CD4-positive, alpha-beta T cell (primary cell): ENCODE data around the gene STMND1. TPM values are rescaled to one million over a fixed set of nuclear protein-coding genes. Genes with fewer than 3 reads are reported as not detected.
"Not testable (repeated sequence)": the region's sequence is repeated elsewhere in the genome, so short reads cannot be mapped to it uniquely, and the experiment has no call there.

Experiments
- ATAC-seq: fragments of 200-7000 bp; cut with Tn5 transposase; one replicate; pipeline ENCODE4 v1.10.0; 2022; ENCODE audit warnings: mild to moderate bottlenecking; ENCODE audit not compliant: poor library complexity
- CTCF ChIA-PET: fragments of 350-600 bp; sonication (Branson Sonifier 250); formaldehyde crosslinking; loops from one replicate; lab custom pipeline; 2021; ENCODE audit warnings: antibody characterized with exemption, inconsistent platforms; lab: Charles Lee
- POLR2A ChIA-PET: fragments of 350-600 bp; sonication (Branson Sonifier 250); formaldehyde crosslinking; loops from one replicate; lab custom pipeline; 2021; ENCODE audit warnings: antibody characterized with exemption, inconsistent platforms; lab: Charles Lee
- DNase-seq, 14 experiments: peaks; one replicate each; pipeline ENCODE4 v3.0.0-alpha.2; 2013 to 2020; ENCODE audit warnings: mixed read lengths in 2 of 14
- H3K27ac ChIP-seq, 2 donors: one replicate each; pipeline versions ENCODE4 v1.5.1 to v1.7.0; 2013; ENCODE audit warnings: low read length in 2 of 2, low read depth in 1 of 2, mild to moderate bottlenecking in 1 of 2
- H3K27me3 ChIP-seq, 2 experiments: 1 replicate in 1 of 2; 2 replicates in 1 of 2; pipeline versions ENCODE4 v1.6.1 to v1.7.0; 2013; ENCODE audit warnings: low read length in 2 of 2, control low read depth in 1 of 2, mild to moderate bottlenecking in 1 of 2, moderate library complexity in 1 of 2; ENCODE audit not compliant: insufficient read depth in 2 of 2, control insufficient read depth in 1 of 2
- H3K36me3 ChIP-seq: one replicate; pipeline ENCODE4 v1.6.1; 2013; ENCODE audit warnings: low read length, control low read depth; ENCODE audit not compliant: insufficient read depth
- H3K4me1 ChIP-seq: one replicate; pipeline ENCODE4 v1.6.1; 2013; ENCODE audit warnings: low read length, control low read depth; ENCODE audit not compliant: insufficient read depth
- H3K4me3 ChIP-seq: one replicate; pipeline ENCODE4 v1.5.1; 2013; ENCODE audit warnings: mild to moderate bottlenecking, low read length, moderate library complexity
- H3K9me3 ChIP-seq, 2 experiments: 1 replicate in 1 of 2; 2 replicates in 1 of 2; pipeline versions ENCODE4 v1.6.1 to v1.7.0; 2013; ENCODE audit warnings: low read length in 2 of 2, mild to moderate bottlenecking in 2 of 2, control low read depth in 1 of 2, moderate library complexity in 1 of 2; ENCODE audit not compliant: control insufficient read depth in 1 of 2, insufficient read depth in 1 of 2
- H3K27ac Mint-ChIP-seq: one replicate; pipeline ENCODE4 v1.8.0; 2020; ENCODE audit warnings: mixed read lengths
- H3K27me3 Mint-ChIP-seq: one replicate; pipeline ENCODE4 v1.8.0; 2021; ENCODE audit warnings: mixed read lengths
- H3K36me3 Mint-ChIP-seq: one replicate; pipeline ENCODE4 v1.8.0; 2021; ENCODE audit warnings: low read depth, mixed read lengths
- H3K4me1 Mint-ChIP-seq: one replicate; pipeline ENCODE4 v1.8.0; 2021; ENCODE audit warnings: low read depth, mixed read lengths
- H3K4me3 Mint-ChIP-seq: one replicate; pipeline ENCODE4 v1.8.0; 2020; ENCODE audit warnings: mild to moderate bottlenecking, mixed read lengths
- H3K9me3 Mint-ChIP-seq: one replicate; pipeline ENCODE4 v1.8.0; 2020; ENCODE audit warnings: mixed read lengths
- CTCF ChIP-seq: fragments of 200-600 bp; IDR thresholded peaks from one replicate; pipeline ENCODE4 v1.8.0; 2022; ENCODE audit warnings: antibody characterized with exemption, mild to moderate bottlenecking
- intact Hi-C, 2 experiments: fragments of 100-400 bp; cut with DNase I in 1 of 2; cut with micrococcal nuclease in 1 of 2; formaldehyde crosslinking; loops; one replicate each; pipeline versions ENCODE4 v1.15.1 to v1.9.0; 2023 to 2025; cut with DNase I, micrococcal nuclease
- total RNA-seq, 174 experiments: library from RNA in 2 of 174; stranded (reverse) in 2 of 174; gene quantifications; one replicate each; pipeline ENCODE4 v1.2.3 and lab custom pipeline; 2021 to 2026

The STMND1 gene
- total RNA-seq, 2 experiments from 2014 or later: not detected

GRCh38 chr6:17066610-17067009 is 35.2 kb upstream of the STMND1 start:
- H3K36me3 Mint-ChIP-seq: no peaks in the 10 kb centered on the region
- no peak for ATAC-seq
- H3K27me3 Mint-ChIP-seq: peaks cover 16% of the 10 kb centered on the region
- peaks cover 4% of the 10 kb centered on the region for H3K9me3 Mint-ChIP-seq
- H3K4me3 Mint-ChIP-seq: no peak overlapping the region
- Histone ChIP-seq H3K9me3 (peaks cover 0 to 8% of the 10 kb centered on the region in 2 experiments), H3K4me3 (no peak overlapping the region), H3K36me3 (no peaks in the 10 kb centered on the region), H3K27ac (no peak overlapping the region), H3K27me3 (no peaks in the 10 kb centered on the region), H3K4me1 (no peaks in the 10 kb centered on the region)
- no peak for DNase-seq
- H3K27ac Mint-ChIP-seq: no peak overlapping the region
- no peaks in the 10 kb centered on the region for H3K4me1 Mint-ChIP-seq
- intact Hi-C loops: no loop called here
- no peak for TF ChIP-seq CTCF
- CTCF ChIA-PET: no interaction called here
- POLR2A ChIA-PET: no interaction called here

GRCh38 chr6:17068972-17069371 is 32.9 kb upstream of the STMND1 start:
- POLR2A ChIA-PET, DNase-seq, H3K27ac Mint-ChIP-seq, ATAC-seq, H3K9me3 Mint-ChIP-seq, CTCF ChIA-PET, H3K27ac ChIP-seq, H3K4me1 Mint-ChIP-seq, H3K36me3 Mint-ChIP-seq, H3K36me3 ChIP-seq, H3K4me1 ChIP-seq, H3K4me3 ChIP-seq, H3K9me3 ChIP-seq, H3K4me3 Mint-ChIP-seq, H3K27me3 ChIP-seq, intact Hi-C loops: not testable (repeated sequence)
- H3K27me3 Mint-ChIP-seq: peaks cover 27% of the 10 kb centered on the region

GRCh38 chr6:17070400-17070799 is 31.4 kb upstream of the STMND1 start:
- H3K4me1 ChIP-seq, ATAC-seq, H3K9me3 Mint-ChIP-seq, H3K4me3 Mint-ChIP-seq, H3K4me1 Mint-ChIP-seq, H3K4me3 ChIP-seq, H3K9me3 ChIP-seq, intact Hi-C loops, CTCF ChIA-PET, H3K27ac Mint-ChIP-seq, H3K36me3 ChIP-seq, H3K27ac ChIP-seq, H3K27me3 ChIP-seq, DNase-seq, H3K36me3 Mint-ChIP-seq: not testable (repeated sequence)
- POLR2A ChIA-PET: interaction anchor here (0.7 kb wide), 1 partner anchor 41 kb away, joined by 3 read pairs; no protein-coding TSS in a partner anchor
- H3K27me3 Mint-ChIP-seq: peaks cover 34% of the 10 kb centered on the region

- H3K4me1 Mint-ChIP-seq, H3K27ac ChIP-seq, H3K36me3 ChIP-seq, ATAC-seq, DNase-seq, intact Hi-C loops, H3K4me1 ChIP-seq, H3K27ac Mint-ChIP-seq, H3K9me3 ChIP-seq, H3K4me3 Mint-ChIP-seq, H3K4me3 ChIP-seq, H3K27me3 ChIP-seq, CTCF ChIA-PET, H3K36me3 Mint-ChIP-seq, POLR2A ChIA-PET: not testable (repeated sequence)
- Mint-ChIP-seq H3K9me3 (peaks cover 11% of the 10 kb centered on the region), H3K27me3 (peaks cover 42% of the 10 kb centered on the region)
Measured at GRCh38 chr6:17073596-17073995, 28.3 kb upstream of the STMND1 start.
